H1 (cell line): ENCODE results near the gene TRAF1. TPM values are rescaled to one million over a fixed set of nuclear protein-coding genes. Genes with fewer than 3 reads are reported as not detected.

Experiments used
- CHD7 ChIP-seq: fragments of 300-600 bp; sonication (generic); IDR thresholded peaks from 2 replicates; pipeline ENCODE4 v1.7.1; 2012; ENCODE audit warnings: low read length, moderate library complexity, mild to moderate bottlenecking, inconsistent platforms; ENCODE audit not compliant: insufficient replicate concordance
- NRF1 ChIP-seq: IDR thresholded peaks from 2 replicates; pipeline ENCODE4 v1.6.1; 2011; ENCODE audit warnings: mild to moderate bottlenecking, low read depth, low read length, improper control_type of control experiment
- polyA plus RNA-seq, 7 experiments: library from polyadenylated mRNA; depleted of rRNA in 3 of 7; stranded (reverse) in 5 of 7; unstranded in 2 of 7; fragments of >200 nt in 5 of 7; fragments of 200-250 nt in 2 of 7; gene quantifications; 1 replicate in 5 of 7; 2 replicates in 1 of 7; 4 replicates in 1 of 7; pipeline versions ENCODE4 v1.2.1 to v1.2.3, GENCODE V29; 2011 to 2013; ENCODE audit warnings: missing spikeins in 2 of 7, mixed read lengths in 2 of 7
- total RNA-seq: library from RNA; stranded (reverse); fragmentation: NEBNext Ultra II Directional; extraction: Animal tissue kit (Norgen Biotek cat#: 25700); gene quantifications from 2 replicates; pipeline ENCODE4 v1.2.1, GENCODE V29; 2021

Gene TRAF1
- total and polyA plus RNA-seq, 2 of the 8 experiments (the other 6 are each of a cell fraction or from before 2014, with no cell fraction given) = 1.6 to 3.2 TPM

- TF ChIP-seq CHD7 = no peak
- TF ChIP-seq NRF1 = no peak
These were observed 56.4 kb downstream of the TRAF1 start (continued) for GRCh38 chr9:120870206-120870605.
